ENCODE data around the gene SMPD3.

SMPD3 gene

GRCh38 chr16:68386628-68387027, 61.7 kb downstream of the SMPD3 start:
- CTCF ChIA-PET: interaction anchor here (1.3 kb wide), 1 partner anchor 123 kb away, joined by 3 read pairs; no protein-coding TSS in a partner anchor
- no peaks in the 10 kb centered on the region for H3K9me3 Mint-ChIP-seq
- peaks cover 89% of the 10 kb centered on the region for H3K27me3 Mint-ChIP-seq
- no peak overlapping the region for H3K4me3 Mint-ChIP-seq
- DNase-seq: no peak
- no peak overlapping the region for H3K27ac Mint-ChIP-seq
- H3K36me3 Mint-ChIP-seq: no peaks in the 10 kb centered on the region
- peaks cover 6% of the 10 kb centered on the region for H3K4me1 Mint-ChIP-seq

- H3K27ac Mint-ChIP-seq: no peak overlapping the region
- H3K4me3 Mint-ChIP-seq: no peak overlapping the region
- CTCF ChIA-PET: interaction anchor here (1.2 kb wide), 1 partner anchor 23 kb away, joined by 3 read pairs; no protein-coding TSS in a partner anchor
- no peaks in the 10 kb centered on the region for H3K9me3 Mint-ChIP-seq
- no peak for DNase-seq
- no peaks in the 10 kb centered on the region for H3K36me3 Mint-ChIP-seq
- H3K27me3 Mint-ChIP-seq: peaks cover 88% of the 10 kb centered on the region
- H3K4me1 Mint-ChIP-seq: peaks cover 6% of the 10 kb centered on the region
Observed at GRCh38 chr16:68385371-68385770, 62.9 kb downstream of the SMPD3 start.

- Mint-ChIP-seq H3K9me3 (no peaks in the 10 kb centered on the region), H3K27me3 (peaks cover 88% of the 10 kb centered on the region), H3K4me1 (peaks cover 9% of the 10 kb centered on the region), H3K36me3 (no peaks in the 10 kb centered on the region), H3K4me3 (no peak overlapping the region), H3K27ac (no peak overlapping the region)
- CTCF ChIA-PET: interaction anchor here (1.0 to 1.6 kb wide), 6 partner anchors 10 to 121 kb away, joined by 3 to 6 read pairs (median 3); partner anchors contain the start of gene SLC7A6
- DNase-seq: no peak
Observed at GRCh38 chr16:68384288-68385161, 63.8 kb downstream of the SMPD3 start.

GRCh38 chr16:68383858-68384257, 64.5 kb downstream of the SMPD3 start:
- no peaks in the 10 kb centered on the region for H3K9me3 Mint-ChIP-seq
- DNase-seq: no peak
- H3K4me1 Mint-ChIP-seq: peaks cover 16% of the 10 kb centered on the region
- H3K27me3 Mint-ChIP-seq: peaks cover 88% of the 10 kb centered on the region
- H3K36me3 Mint-ChIP-seq: no peaks in the 10 kb centered on the region
- H3K4me3 Mint-ChIP-seq: no peak overlapping the region
- no peak overlapping the region for H3K27ac Mint-ChIP-seq
- CTCF ChIA-PET: interaction anchor here (1.0 to 1.6 kb wide), 6 partner anchors 9 to 120 kb away, joined by 3 to 6 read pairs (median 3); partner anchors contain the start of gene SLC7A6

- peak; percentile 41 for DNase-seq
- Mint-ChIP-seq H3K36me3 (no peaks in the 10 kb centered on the region), H3K4me3 (no peak overlapping the region), H3K27me3 (peaks cover 91% of the 10 kb centered on the region), H3K4me1 (peaks cover 18% of the 10 kb centered on the region), H3K9me3 (no peaks in the 10 kb centered on the region), H3K27ac (no peak overlapping the region)
- CTCF ChIA-PET: interaction anchor here (1.1 to 2.3 kb wide), 6 partner anchors 10 to 138 kb away, joined by 3 to 12 read pairs (median 4); no protein-coding TSS in a partner anchor
Observed at GRCh38 chr16:68382296-68382718, 66.0 kb downstream of the SMPD3 start.

GRCh38 chr16:68381363-68381724, 67.0 kb downstream of the SMPD3 start:
- DNase-seq: no peak
- Mint-ChIP-seq H3K4me3 (no peak overlapping the region), H3K27me3 (peaks cover 92% of the 10 kb centered on the region), H3K4me1 (peaks cover 18% of the 10 kb centered on the region), H3K36me3 (no peaks in the 10 kb centered on the region), H3K9me3 (no peaks in the 10 kb centered on the region), H3K27ac (no peak overlapping the region)
- CTCF ChIA-PET: interaction anchor here (0.8 to 2.3 kb wide), 6 partner anchors 11 to 129 kb away, joined by 3 to 12 read pairs (median 4); no protein-coding TSS in a partner anchor

GRCh38 chr16:68380676-68381362, 67.5 kb downstream of the SMPD3 start:
- Mint-ChIP-seq H3K4me1 (peaks cover 18% of the 10 kb centered on the region), H3K27me3 (peaks cover 92% of the 10 kb centered on the region), H3K4me3 (no peak overlapping the region), H3K9me3 (no peaks in the 10 kb centered on the region), H3K27ac (no peak overlapping the region), H3K36me3 (no peaks in the 10 kb centered on the region)
- CTCF ChIA-PET: interaction anchor here (0.8 to 2.3 kb wide), 4 partner anchors 16 to 129 kb away, joined by 3 to 12 read pairs (median 4); no protein-coding TSS in a partner anchor
- DNase-seq: no peak

- Mint-ChIP-seq H3K27ac (no peak overlapping the region), H3K9me3 (no peaks in the 10 kb centered on the region), H3K36me3 (no peaks in the 10 kb centered on the region), H3K27me3 (peaks cover 92% of the 10 kb centered on the region), H3K4me1 (peaks cover 18% of the 10 kb centered on the region), H3K4me3 (no peak overlapping the region)
- CTCF ChIA-PET: no interaction called here
- DNase-seq: no peak
Observed at GRCh38 chr16:68380348-68380670, 68.0 kb downstream of the SMPD3 start.

GRCh38 chr16:68379472-68380347, 68.6 kb downstream of the SMPD3 start:
- Mint-ChIP-seq H3K4me3 (no peak overlapping the region), H3K27me3 (peaks cover 92% of the 10 kb centered on the region)

GRCh38 chr16:68378436-68379415, 69.6 kb downstream of the SMPD3 start:
- Mint-ChIP-seq H3K27ac (peak overlapping the region; percentile 78), H3K4me3 (no peak overlapping the region), H3K9me3 (no peaks in the 10 kb centered on the region), H3K27me3 (peaks cover 92% of the 10 kb centered on the region), H3K36me3 (no peaks in the 10 kb centered on the region), H3K4me1 (peaks cover 17% of the 10 kb centered on the region)
- DNase-seq: no peak
- CTCF ChIA-PET: interaction anchor here (0.9 to 1.2 kb wide), 3 partner anchors 13 to 132 kb away, joined by 3 to 5 read pairs (median 3); no protein-coding TSS in a partner anchor

More at GRCh38 chr16:68379472-68380347, 68.6 kb downstream of the SMPD3 start:
- H3K36me3 Mint-ChIP-seq: no peaks in the 10 kb centered on the region
- CTCF ChIA-PET: no interaction called here
- H3K27ac Mint-ChIP-seq: peak overlapping the region; percentile 78
- DNase-seq: peak; percentile 54
- no peaks in the 10 kb centered on the region for H3K9me3 Mint-ChIP-seq
- H3K4me1 Mint-ChIP-seq: peaks cover 18% of the 10 kb centered on the region

GRCh38 chr16:68377667-68378393, 70.5 kb downstream of the SMPD3 start:
- H3K4me3 Mint-ChIP-seq: no peak overlapping the region
- H3K4me1 Mint-ChIP-seq: peaks cover 16% of the 10 kb centered on the region
- no peaks in the 10 kb centered on the region for H3K36me3 Mint-ChIP-seq
- no peak for DNase-seq
- CTCF ChIA-PET: interaction anchor here (0.6 to 1.2 kb wide), 5 partner anchors 11 to 326 kb away, joined by 3 to 5 read pairs (median 3); no protein-coding TSS in a partner anchor
- H3K27ac Mint-ChIP-seq: no peak overlapping the region
- no peaks in the 10 kb centered on the region for H3K9me3 Mint-ChIP-seq
- H3K27me3 Mint-ChIP-seq: peaks cover 92% of the 10 kb centered on the region

GRCh38 chr16:68377221-68377620, 71.1 kb downstream of the SMPD3 start:
- CTCF ChIA-PET: interaction anchor here (0.6 to 1.0 kb wide), 3 partner anchors 10 to 326 kb away, joined by 3 to 4 read pairs (median 3); no protein-coding TSS in a partner anchor
- Mint-ChIP-seq H3K27ac (no peak overlapping the region), H3K9me3 (no peaks in the 10 kb centered on the region), H3K27me3 (peaks cover 94% of the 10 kb centered on the region), H3K36me3 (no peaks in the 10 kb centered on the region), H3K4me3 (no peak overlapping the region), H3K4me1 (peaks cover 16% of the 10 kb centered on the region)
- DNase-seq: no peak

All from activated naive CD4-positive, alpha-beta T cell treated with anti-CD3 and anti-CD28 coated beads, Interleukin-2, amount 10 ng/mL, durations not matched to agents 7 days and 5 days (primary cell).